Gastrocnemius medialis (tissue), 4 donors: ENCODE measurements around the gene MCEE. TPM values are rescaled to one million over a fixed set of nuclear protein-coding genes. Genes with fewer than 3 reads are reported as not detected.
"Not testable (repeated sequence)": the region's sequence is repeated elsewhere in the genome, so short reads cannot be mapped to it uniquely, and the experiment has no call there.

Experiments
- ATAC-seq, 2 donors: fragments of 150-250 bp; one replicate each; pipeline ENCODE4 v1.9.1; 2016
- DNase-seq, 2 donors: peaks; one replicate each; pipeline ENCODE4 v3.0.0-alpha.2; 2019
- H3K27ac ChIP-seq, 4 donors: fragments of 200-600 bp; sonication (generic); 1 replicate in 1 of 4; 2 replicates in 3 of 4; pipeline ENCODE4 v1.5.1; 2016 to 2018; ENCODE audit warnings: mild to moderate bottlenecking in 2 of 4, moderate library complexity in 1 of 4
- H3K27me3 ChIP-seq, 3 donors: fragments of 200-600 bp; sonication (generic) in 2 of 3; 1 replicate in 1 of 3; 2 replicates in 2 of 3; pipeline versions ENCODE4 v1.5.1 to v1.6.0; 2016 to 2019; ENCODE audit warnings: mild to moderate bottlenecking in 1 of 3, moderate library complexity in 1 of 3
- H3K36me3 ChIP-seq, 2 donors: fragments of 200-600 bp; sonication (generic) in 1 of 2; one replicate each; pipeline ENCODE4 v1.5.1; 2017 to 2018
- H3K4me1 ChIP-seq, 2 donors: fragments of 200-600 bp; sonication (generic) in 1 of 2; one replicate each; pipeline ENCODE4 v1.5.1; 2016 to 2017; ENCODE audit warnings: mild to moderate bottlenecking in 2 of 2
- H3K4me3 ChIP-seq, 4 donors: fragments of 200-600 bp; sonication (generic) in 3 of 4; 1 replicate in 1 of 4; 2 replicates in 3 of 4; pipeline ENCODE4 v1.5.1; 2016 to 2019; ENCODE audit warnings: mild to moderate bottlenecking in 2 of 4
- H3K9me3 ChIP-seq, 3 donors: fragments of 200-600 bp; sonication (generic) in 2 of 3; 1 replicate in 1 of 3; 2 replicates in 2 of 3; pipeline ENCODE4 v1.5.1; 2016 to 2019
- CTCF ChIP-seq, 5 experiments: fragments of 450-650 bp in 3 of 5; fragments of 200-600 bp in 2 of 5; sonication (generic) in 2 of 5; IDR thresholded peaks in 4 of 5; conservative IDR thresholded peaks in 1 of 5; 1 replicate in 4 of 5; 2 replicates in 1 of 5; pipeline ENCODE4 v1.5.1; 2016 to 2019; ENCODE audit warnings: antibody characterized with exemption in 5 of 5, mild to moderate bottlenecking in 3 of 5, moderate library complexity in 3 of 5
- POLR2A ChIP-seq, 2 donors: fragments of 450-650 bp; IDR thresholded peaks; one replicate each; pipeline ENCODE4 v1.6.1; 2017; ENCODE audit warnings: antibody characterized with exemption in 2 of 2, mild to moderate bottlenecking in 2 of 2, moderate library complexity in 2 of 2
- in situ Hi-C, 4 donors: fragments of 200-750 bp; cut with MboI; loops; one replicate each; pipeline versions ENCODE4 v1.15.0 to v1.8.0; 2017; ENCODE audit warnings: low sequenced_read_pairs in 4 of 4
- intact Hi-C: fragments of 100-400 bp; cut with DNase I; formaldehyde crosslinking; loops from one replicate; pipeline ENCODE4 v1.15.1; 2023; ENCODE audit warnings: low total_unique reads
- total RNA-seq, 4 donors: library from RNA; depleted of rRNA; stranded (reverse); fragments of >200 nt; gene quantifications; one replicate each; pipeline versions ENCODE4 v1.1.0 to v1.2.3, GENCODE V29; 2016

MCEE gene
- total RNA-seq, 4 donors from 2014 or later: 10.0 to 20.2 (median 13.1) TPM

- Histone ChIP-seq H3K4me1 (no peaks in the 10 kb centered on the region), H3K9me3 (no peaks in the 10 kb centered on the region), H3K4me3 (no peak overlapping the region), H3K27ac (no peak overlapping the region), H3K36me3 (no peaks in the 10 kb centered on the region), H3K27me3 (no peaks in the 10 kb centered on the region)
- no peak for TF ChIP-seq CTCF (IDR thresholded peaks at IDR 0.05 in 4 of 5, conservative IDR thresholded peaks at IDR 0.05 in 1 of 5)
- no peak for TF ChIP-seq POLR2A (IDR thresholded peaks at IDR 0.05)
- ATAC-seq: no peak
- intact Hi-C loops (no loop called here), in situ Hi-C loops (loop anchor here in 1 of 4 donors (10.0 kb wide), 1 partner anchor 92 kb away; no protein-coding TSS in a partner anchor)
- no peak for DNase-seq
Observed at GRCh38 chr2:71102981-71103681, 26.9 kb downstream of the MCEE start.

- no peak for ATAC-seq
- Histone ChIP-seq H3K27ac (no peak overlapping the region), H3K4me1 (no peaks in the 10 kb centered on the region), H3K27me3 (no peaks in the 10 kb centered on the region), H3K4me3 (no peak overlapping the region), H3K9me3 (no peaks in the 10 kb centered on the region), H3K36me3 (no peaks in the 10 kb centered on the region)
- DNase-seq: no peak
- TF ChIP-seq POLR2A (IDR thresholded peaks at IDR 0.05) (no peak), CTCF (IDR thresholded peaks at IDR 0.05 in 4 of 5, conservative IDR thresholded peaks at IDR 0.05 in 1 of 5) (no peak)
- in situ Hi-C loops (loop anchor here in 1 of 4 donors (10.0 kb wide), 1 partner anchor 93 kb away; no protein-coding TSS in a partner anchor), intact Hi-C loops (no loop called here)
Observed at GRCh38 chr2:71101656-71102055, 28.4 kb downstream of the MCEE start.

GRCh38 chr2:71100195-71100964 is 29.6 kb downstream of the MCEE start:
- Histone ChIP-seq H3K9me3 (no peaks in the 10 kb centered on the region), H3K4me3 (no peak overlapping the region), H3K27ac (no peak overlapping the region), H3K27me3 (no peaks in the 10 kb centered on the region), H3K36me3 (no peaks in the 10 kb centered on the region), H3K4me1 (no peaks in the 10 kb centered on the region)
- peak; percentile 18 to 24 for DNase-seq
- TF ChIP-seq CTCF (IDR thresholded peaks at IDR 0.05 in 4 of 5, conservative IDR thresholded peaks at IDR 0.05 in 1 of 5): peak in 4 of 5 experiments; percentile 54 to 73 (median 62)
- no peak for TF ChIP-seq POLR2A (IDR thresholded peaks at IDR 0.05)
- in situ Hi-C loops: loop anchor here in 1 of 4 donors (10.0 kb wide), 1 partner anchor 94 kb away; no protein-coding TSS in a partner anchor
- intact Hi-C loops: loop anchor here (1.0 kb wide), 1 partner anchor 91 kb away; no protein-coding TSS in a partner anchor
- peak in 1 of 2 donors; percentile 82 for ATAC-seq

- ATAC-seq, H3K4me1 ChIP-seq, intact Hi-C loops: not testable (repeated sequence)
Observed at GRCh38 chr2:71092491-71093260, 37.4 kb downstream of the MCEE start.

GRCh38 chr2:71091808-71092207 is 38.2 kb downstream of the MCEE start:
- H3K9me3 ChIP-seq, H3K4me1 ChIP-seq, H3K4me3 ChIP-seq, intact Hi-C loops, H3K36me3 ChIP-seq, ATAC-seq, DNase-seq, in situ Hi-C loops, H3K27me3 ChIP-seq, H3K27ac ChIP-seq: not testable (repeated sequence)

More at GRCh38 chr2:71092491-71093260, 37.4 kb downstream of the MCEE start:
- in situ Hi-C loops, H3K27ac ChIP-seq, H3K4me3 ChIP-seq, DNase-seq, H3K36me3 ChIP-seq, H3K9me3 ChIP-seq, H3K27me3 ChIP-seq: not testable (repeated sequence)

GRCh38 chr2:71089475-71089874 is 40.6 kb downstream of the MCEE start:
- ATAC-seq, H3K27ac ChIP-seq, H3K36me3 ChIP-seq, DNase-seq, H3K4me3 ChIP-seq, in situ Hi-C loops, H3K4me1 ChIP-seq, H3K27me3 ChIP-seq, intact Hi-C loops, H3K9me3 ChIP-seq: not testable (repeated sequence)

- DNase-seq, H3K36me3 ChIP-seq, H3K4me3 ChIP-seq, intact Hi-C loops, H3K27ac ChIP-seq, ATAC-seq, H3K27me3 ChIP-seq, H3K9me3 ChIP-seq, H3K4me1 ChIP-seq, in situ Hi-C loops: not testable (repeated sequence)
Observed at GRCh38 chr2:71085325-71086003, 44.6 kb downstream of the MCEE start.
